HepG2 (cell line): ENCODE data around the gene ZNF865. TPM values are rescaled to one million over a fixed set of nuclear protein-coding genes. Genes with fewer than 3 reads are reported as not detected.

Experiments
- HIVEP1 ChIP-seq: sonication (generic); formaldehyde crosslinking; IDR thresholded peaks from 2 replicates; pipeline ENCODE4 v1.4.0; 2020; ENCODE audit warnings: mild to moderate bottlenecking, missing genetic modification reagents
- NR2C2 ChIP-seq: sonication (generic); formaldehyde crosslinking; IDR thresholded peaks from 2 replicates; pipeline ENCODE4 v1.4.0; 2020; ENCODE audit warnings: missing genetic modification reagents, mild to moderate bottlenecking, moderate library complexity, borderline replicate concordance
- PHF8 ChIP-seq: sonication (generic); formaldehyde crosslinking; IDR thresholded peaks from 2 replicates; pipeline ENCODE4 v1.5.0; 2020; ENCODE audit warnings: missing genetic modification reagents
- SMAD3 ChIP-seq: sonication (generic); formaldehyde crosslinking; IDR thresholded peaks from 2 replicates; pipeline ENCODE4 v1.4.0; 2020; ENCODE audit warnings: missing genetic modification reagents
- SRSF1 ChIP-seq: fragments of 200-400 bp; formaldehyde crosslinking; optimal IDR thresholded peaks from 2 replicates; pipeline ENCODE3; 2017; ENCODE audit warnings: mild to moderate bottlenecking, low read depth, low read length, moderate library complexity
- ZFX ChIP-seq: sonication (generic); formaldehyde crosslinking; IDR thresholded peaks from 2 replicates; pipeline ENCODE4 v1.4.0; 2020; ENCODE audit warnings: mild to moderate bottlenecking, low read depth, missing genetic modification reagents, moderate library complexity
- ZNF160 ChIP-seq: sonication (generic); formaldehyde crosslinking; IDR thresholded peaks from 2 replicates; pipeline ENCODE4 v1.8.0; 2022; ENCODE audit warnings: mild to moderate bottlenecking, inconsistent platforms, missing genetic modification reagents
- ZNF598 ChIP-seq: sonication (generic); formaldehyde crosslinking; IDR thresholded peaks from 2 replicates; pipeline ENCODE4 v1.5.1; 2020; ENCODE audit warnings: mild to moderate bottlenecking, missing genetic modification reagents, borderline replicate concordance
- ZNF768 ChIP-seq: sonication (generic); formaldehyde crosslinking; IDR thresholded peaks from 2 replicates; pipeline ENCODE4 v1.4.0; 2020; ENCODE audit warnings: missing genetic modification reagents
- polyA plus RNA-seq, 8 experiments: library from polyadenylated mRNA; depleted of rRNA in 3 of 8; stranded (reverse) in 7 of 8; unstranded in 1 of 8; fragments of >200 nt; fragmentation: Illumina TruSeq in 4 of 8; extraction: Trizol in 4 of 8; gene quantifications; 2 replicates each; pipeline versions ENCODE4 v1.2.1 to v1.2.3, GENCODE V29; 2011 to 2016; ENCODE audit warnings: low read depth in 4 of 8, missing spikeins in 1 of 8, mixed read lengths in 1 of 8; ENCODE audit not compliant: insufficient read depth in 1 of 8
- total RNA-seq, 5 experiments: library from RNA; depleted of rRNA; stranded (reverse); fragments of >200 nt; fragmentation: Illumina TruSeq; extraction: Trizol; gene quantifications; 2 replicates each; pipeline ENCODE4 v1.2.3, GENCODE V29; 2016; ENCODE audit warnings: low read depth in 1 of 5
- TF ChIP-seq, protein P1 (sequence below): sonication (generic); formaldehyde crosslinking; IDR thresholded peaks from 2 replicates; pipeline ENCODE4 v1.4.0; 2020; ENCODE audit warnings: missing genetic modification reagents
- TF ChIP-seq, protein P2 (sequence below): sonication (generic); formaldehyde crosslinking; IDR thresholded peaks from 2 replicates; pipeline ENCODE4 v1.4.0; 2020; ENCODE audit warnings: missing genetic modification reagents, borderline replicate concordance
- TF ChIP-seq, protein P3 (sequence below): sonication (generic); formaldehyde crosslinking; IDR thresholded peaks from 2 replicates; pipeline ENCODE4 v1.4.0; 2020; ENCODE audit warnings: missing genetic modification reagents
- TF ChIP-seq, protein P4 (sequence below): sonication (generic); formaldehyde crosslinking; IDR thresholded peaks from 2 replicates; pipeline ENCODE4 v1.4.0; 2020; ENCODE audit warnings: missing genetic modification reagents, borderline replicate concordance
- TF ChIP-seq, protein P5 (sequence below): sonication (generic); formaldehyde crosslinking; IDR thresholded peaks from 2 replicates; pipeline ENCODE4 v1.4.0; 2020; ENCODE audit warnings: missing genetic modification reagents, borderline replicate concordance

ZNF865 gene
- total and polyA plus RNA-seq, 2 of the 13 experiments (the other 11 are each of a cell fraction or from before 2014, with no cell fraction given) = 0.93 to 1.0 TPM

DNA sequence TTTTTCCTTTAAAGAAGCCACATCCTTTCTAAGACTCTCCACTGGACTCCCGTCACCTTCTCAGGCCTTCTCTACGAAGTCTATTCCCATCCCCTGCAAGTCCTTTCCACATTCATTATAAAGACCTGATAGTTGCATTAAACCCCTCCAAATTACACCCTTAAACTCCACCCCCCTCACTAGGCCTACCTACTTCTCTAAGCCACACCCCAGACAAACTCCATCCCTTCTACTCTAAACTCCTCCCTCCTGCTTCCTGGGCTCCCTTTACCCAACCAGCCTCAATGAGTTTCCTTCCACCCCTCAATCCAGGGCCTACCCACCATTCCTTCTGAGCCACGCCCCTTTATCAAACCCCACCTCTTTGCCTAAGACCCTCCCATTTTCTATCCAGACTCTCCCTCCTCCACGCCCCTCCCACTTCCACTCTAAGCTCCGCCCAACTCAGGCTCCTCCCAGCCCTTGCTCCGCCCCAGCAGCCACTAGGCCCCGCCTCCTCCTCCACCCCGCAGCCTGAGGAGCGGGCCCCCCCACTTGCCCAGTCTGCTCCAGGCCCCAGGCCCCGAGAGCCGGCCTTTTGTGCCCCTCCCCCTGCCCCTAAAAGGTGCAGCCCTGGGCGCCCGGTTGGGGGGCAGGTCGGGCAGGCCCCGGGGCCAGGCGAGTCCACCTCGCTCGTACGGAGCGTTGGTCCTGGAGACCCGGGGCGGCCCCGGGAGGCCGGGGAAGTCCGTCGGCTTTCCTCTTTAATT lies 6.6 kb upstream of the ZNF865 start (continued):
- TF ChIP-seq ZFX (CRISPR knock-in tag) (peak; percentile 75), PHF8 (peak; percentile 72), SMAD3 (0 out of 2 replicates have a peak, but pooled peaks have one; percentile 26), NR2C2 (no peak), ZNF768 (peak; percentile 42; the same call in 1 of the 2 replicates), HIVEP1 (CRISPR knock-in tag) (peak; percentile 42; the same call in 1 of the 2 replicates), SRSF1 (no peak), ZNF598 (CRISPR knock-in tag) (peak; percentile 46; the same call in 1 of the 2 replicates), ZNF160 (CRISPR knock-in tag) (peak; percentile 21; the same call in 1 of the 2 replicates)
- TF ChIP-seq, protein P1, sequence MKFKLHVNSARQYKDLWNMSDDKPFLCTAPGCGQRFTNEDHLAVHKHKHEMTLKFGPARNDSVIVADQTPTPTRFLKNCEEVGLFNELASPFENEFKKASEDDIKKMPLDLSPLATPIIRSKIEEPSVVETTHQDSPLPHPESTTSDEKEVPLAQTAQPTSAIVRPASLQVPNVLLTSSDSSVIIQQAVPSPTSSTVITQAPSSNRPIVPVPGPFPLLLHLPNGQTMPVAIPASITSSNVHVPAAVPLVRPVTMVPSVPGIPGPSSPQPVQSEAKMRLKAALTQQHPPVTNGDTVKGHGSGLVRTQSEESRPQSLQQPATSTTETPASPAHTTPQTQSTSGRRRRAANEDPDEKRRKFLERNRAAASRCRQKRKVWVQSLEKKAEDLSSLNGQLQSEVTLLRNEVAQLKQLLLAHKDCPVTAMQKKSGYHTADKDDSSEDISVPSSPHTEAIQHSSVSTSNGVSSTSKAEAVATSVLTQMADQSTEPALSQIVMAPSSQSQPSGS (CRISPR knock-in tag) = peak; percentile 51; the same call in 1 of the 2 replicates
- TF ChIP-seq, protein P2, sequence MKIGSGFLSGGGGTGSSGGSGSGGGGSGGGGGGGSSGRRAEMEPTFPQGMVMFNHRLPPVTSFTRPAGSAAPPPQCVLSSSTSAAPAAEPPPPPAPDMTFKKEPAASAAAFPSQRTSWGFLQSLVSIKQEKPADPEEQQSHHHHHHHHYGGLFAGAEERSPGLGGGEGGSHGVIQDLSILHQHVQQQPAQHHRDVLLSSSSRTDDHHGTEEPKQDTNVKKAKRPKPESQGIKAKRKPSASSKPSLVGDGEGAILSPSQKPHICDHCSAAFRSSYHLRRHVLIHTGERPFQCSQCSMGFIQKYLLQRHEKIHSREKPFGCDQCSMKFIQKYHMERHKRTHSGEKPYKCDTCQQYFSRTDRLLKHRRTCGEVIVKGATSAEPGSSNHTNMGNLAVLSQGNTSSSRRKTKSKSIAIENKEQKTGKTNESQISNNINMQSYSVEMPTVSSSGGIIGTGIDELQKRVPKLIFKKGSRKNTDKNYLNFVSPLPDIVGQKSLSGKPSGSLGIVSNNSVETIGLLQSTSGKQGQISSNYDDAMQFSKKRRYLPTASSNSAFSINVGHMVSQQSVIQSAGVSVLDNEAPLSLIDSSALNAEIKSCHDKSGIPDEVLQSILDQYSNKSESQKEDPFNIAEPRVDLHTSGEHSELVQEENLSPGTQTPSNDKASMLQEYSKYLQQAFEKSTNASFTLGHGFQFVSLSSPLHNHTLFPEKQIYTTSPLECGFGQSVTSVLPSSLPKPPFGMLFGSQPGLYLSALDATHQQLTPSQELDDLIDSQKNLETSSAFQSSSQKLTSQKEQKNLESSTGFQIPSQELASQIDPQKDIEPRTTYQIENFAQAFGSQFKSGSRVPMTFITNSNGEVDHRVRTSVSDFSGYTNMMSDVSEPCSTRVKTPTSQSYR (CRISPR knock-in tag) = peak; percentile 63; the same call in 1 of the 2 replicates
- TF ChIP-seq, protein P3, sequence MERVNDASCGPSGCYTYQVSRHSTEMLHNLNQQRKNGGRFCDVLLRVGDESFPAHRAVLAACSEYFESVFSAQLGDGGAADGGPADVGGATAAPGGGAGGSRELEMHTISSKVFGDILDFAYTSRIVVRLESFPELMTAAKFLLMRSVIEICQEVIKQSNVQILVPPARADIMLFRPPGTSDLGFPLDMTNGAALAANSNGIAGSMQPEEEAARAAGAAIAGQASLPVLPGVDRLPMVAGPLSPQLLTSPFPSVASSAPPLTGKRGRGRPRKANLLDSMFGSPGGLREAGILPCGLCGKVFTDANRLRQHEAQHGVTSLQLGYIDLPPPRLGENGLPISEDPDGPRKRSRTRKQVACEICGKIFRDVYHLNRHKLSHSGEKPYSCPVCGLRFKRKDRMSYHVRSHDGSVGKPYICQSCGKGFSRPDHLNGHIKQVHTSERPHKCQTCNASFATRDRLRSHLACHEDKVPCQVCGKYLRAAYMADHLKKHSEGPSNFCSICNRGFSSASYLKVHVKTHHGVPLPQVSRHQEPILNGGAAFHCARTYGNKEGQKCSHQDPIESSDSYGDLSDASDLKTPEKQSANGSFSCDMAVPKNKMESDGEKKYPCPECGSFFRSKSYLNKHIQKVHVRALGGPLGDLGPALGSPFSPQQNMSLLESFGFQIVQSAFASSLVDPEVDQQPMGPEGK (CRISPR knock-in tag) = peak; percentile 91; the same call in 1 of the 2 replicates
- TF ChIP-seq, protein P4, sequence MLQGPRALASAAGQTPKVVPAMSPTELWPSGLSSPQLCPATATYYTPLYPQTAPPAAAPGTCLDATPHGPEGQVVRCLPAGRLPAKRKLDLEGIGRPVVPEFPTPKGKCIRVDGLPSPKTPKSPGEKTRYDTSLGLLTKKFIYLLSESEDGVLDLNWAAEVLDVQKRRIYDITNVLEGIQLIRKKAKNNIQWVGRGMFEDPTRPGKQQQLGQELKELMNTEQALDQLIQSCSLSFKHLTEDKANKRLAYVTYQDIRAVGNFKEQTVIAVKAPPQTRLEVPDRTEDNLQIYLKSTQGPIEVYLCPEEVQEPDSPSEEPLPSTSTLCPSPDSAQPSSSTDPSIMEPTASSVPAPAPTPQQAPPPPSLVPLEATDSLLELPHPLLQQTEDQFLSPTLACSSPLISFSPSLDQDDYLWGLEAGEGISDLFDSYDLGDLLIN (CRISPR knock-in tag) = no peak
- TF ChIP-seq, protein P5, sequence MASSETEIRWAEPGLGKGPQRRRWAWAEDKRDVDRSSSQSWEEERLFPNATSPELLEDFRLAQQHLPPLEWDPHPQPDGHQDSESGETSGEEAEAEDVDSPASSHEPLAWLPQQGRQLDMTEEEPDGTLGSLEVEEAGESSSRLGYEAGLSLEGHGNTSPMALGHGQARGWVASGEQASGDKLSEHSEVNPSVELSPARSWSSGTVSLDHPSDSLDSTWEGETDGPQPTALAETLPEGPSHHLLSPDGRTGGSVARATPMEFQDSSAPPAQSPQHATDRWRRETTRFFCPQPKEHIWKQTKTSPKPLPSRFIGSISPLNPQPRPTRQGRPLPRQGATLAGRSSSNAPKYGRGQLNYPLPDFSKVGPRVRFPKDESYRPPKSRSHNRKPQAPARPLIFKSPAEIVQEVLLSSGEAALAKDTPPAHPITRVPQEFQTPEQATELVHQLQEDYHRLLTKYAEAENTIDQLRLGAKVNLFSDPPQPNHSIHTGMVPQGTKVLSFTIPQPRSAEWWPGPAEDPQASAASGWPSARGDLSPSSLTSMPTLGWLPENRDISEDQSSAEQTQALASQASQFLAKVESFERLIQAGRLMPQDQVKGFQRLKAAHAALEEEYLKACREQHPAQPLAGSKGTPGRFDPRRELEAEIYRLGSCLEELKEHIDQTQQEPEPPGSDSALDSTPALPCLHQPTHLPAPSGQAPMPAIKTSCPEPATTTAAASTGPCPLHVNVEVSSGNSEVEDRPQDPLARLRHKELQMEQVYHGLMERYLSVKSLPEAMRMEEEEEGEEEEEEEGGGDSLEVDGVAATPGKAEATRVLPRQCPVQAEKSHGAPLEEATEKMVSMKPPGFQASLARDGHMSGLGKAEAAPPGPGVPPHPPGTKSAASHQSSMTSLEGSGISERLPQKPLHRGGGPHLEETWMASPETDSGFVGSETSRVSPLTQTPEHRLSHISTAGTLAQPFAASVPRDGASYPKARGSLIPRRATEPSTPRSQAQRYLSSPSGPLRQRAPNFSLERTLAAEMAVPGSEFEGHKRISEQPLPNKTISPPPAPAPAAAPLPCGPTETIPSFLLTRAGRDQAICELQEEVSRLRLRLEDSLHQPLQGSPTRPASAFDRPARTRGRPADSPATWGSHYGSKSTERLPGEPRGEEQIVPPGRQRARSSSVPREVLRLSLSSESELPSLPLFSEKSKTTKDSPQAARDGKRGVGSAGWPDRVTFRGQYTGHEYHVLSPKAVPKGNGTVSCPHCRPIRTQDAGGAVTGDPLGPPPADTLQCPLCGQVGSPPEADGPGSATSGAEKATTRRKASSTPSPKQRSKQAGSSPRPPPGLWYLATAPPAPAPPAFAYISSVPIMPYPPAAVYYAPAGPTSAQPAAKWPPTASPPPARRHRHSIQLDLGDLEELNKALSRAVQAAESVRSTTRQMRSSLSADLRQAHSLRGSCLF (CRISPR knock-in tag) = no peak
